ENCODE measurements around the gene PPP1R1C. TPM values are rescaled to one million over a fixed set of nuclear protein-coding genes. Genes with fewer than 3 reads are reported as not detected.

The PPP1R1C gene
- total and polyA plus RNA-seq, 7 donors: 0.18 to 1.1 (median 0.31) TPM; not detected in 1

DNA sequence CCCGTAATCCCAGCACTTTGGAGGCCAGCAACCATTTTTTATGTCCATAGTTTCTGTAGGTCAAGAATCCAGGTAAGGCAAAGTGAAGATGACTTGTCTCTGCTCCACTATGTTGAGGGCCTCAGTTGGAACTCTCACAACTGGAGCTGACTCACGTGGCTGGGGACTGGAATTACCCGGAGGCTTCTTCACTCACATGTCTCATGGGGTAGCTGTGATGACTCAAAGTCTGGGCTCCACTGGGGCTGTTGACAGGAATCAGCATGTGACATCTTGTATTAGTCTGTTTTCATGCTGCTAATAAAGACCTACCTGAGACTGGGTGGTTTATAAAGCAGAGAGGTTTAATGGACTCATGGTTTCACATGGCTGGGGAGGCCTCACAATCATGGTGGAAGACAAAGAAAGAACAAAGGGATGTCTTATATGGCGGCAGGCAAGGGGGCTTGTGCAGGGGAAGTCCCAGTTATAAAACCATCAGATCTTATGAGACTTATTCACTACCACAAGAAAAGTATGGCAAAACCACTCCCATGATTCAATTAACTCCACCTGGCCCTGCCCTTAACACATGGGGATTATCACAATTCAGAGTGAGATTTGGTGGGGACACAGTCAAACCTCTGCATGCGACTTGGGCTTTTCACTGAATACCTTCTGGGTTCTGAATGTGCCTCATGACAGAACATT lies 7.8 kb upstream of the PPP1R1C start:
- Histone ChIP-seq H3K4me1 (no peaks in the 10 kb centered on the region), H3K27me3 (ENCODE audit: insufficient read depth in 3 of 3, low read length in 2 of 3) (no peaks in the 10 kb centered on the region), H3K27ac (no peak overlapping the region), H3K4me3 (no peak overlapping the region), H3K36me3 (ENCODE audit: insufficient read depth in 1 of 2, low read depth in 1 of 2) (no peaks in the 10 kb centered on the region), H3K9me3 (no peaks in the 10 kb centered on the region)
- DNase-seq (no peak), ATAC-seq (peak in 1 of 4 donors; percentile 71)
- TF ChIP-seq, protein P1, sequence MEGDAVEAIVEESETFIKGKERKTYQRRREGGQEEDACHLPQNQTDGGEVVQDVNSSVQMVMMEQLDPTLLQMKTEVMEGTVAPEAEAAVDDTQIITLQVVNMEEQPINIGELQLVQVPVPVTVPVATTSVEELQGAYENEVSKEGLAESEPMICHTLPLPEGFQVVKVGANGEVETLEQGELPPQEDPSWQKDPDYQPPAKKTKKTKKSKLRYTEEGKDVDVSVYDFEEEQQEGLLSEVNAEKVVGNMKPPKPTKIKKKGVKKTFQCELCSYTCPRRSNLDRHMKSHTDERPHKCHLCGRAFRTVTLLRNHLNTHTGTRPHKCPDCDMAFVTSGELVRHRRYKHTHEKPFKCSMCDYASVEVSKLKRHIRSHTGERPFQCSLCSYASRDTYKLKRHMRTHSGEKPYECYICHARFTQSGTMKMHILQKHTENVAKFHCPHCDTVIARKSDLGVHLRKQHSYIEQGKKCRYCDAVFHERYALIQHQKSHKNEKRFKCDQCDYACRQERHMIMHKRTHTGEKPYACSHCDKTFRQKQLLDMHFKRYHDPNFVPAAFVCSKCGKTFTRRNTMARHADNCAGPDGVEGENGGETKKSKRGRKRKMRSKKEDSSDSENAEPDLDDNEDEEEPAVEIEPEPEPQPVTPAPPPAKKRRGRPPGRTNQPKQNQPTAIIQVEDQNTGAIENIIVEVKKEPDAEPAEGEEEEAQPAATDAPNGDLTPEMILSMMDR (IDR thresholded peaks at IDR 0.05): no peak
- 73 to 77% (median 77%) methylated on average over 5 of the region's 5 CpGs for WGBS, 3 donors
- intact Hi-C loops (cut with DNase I): no loop called here

- H3K27ac ChIP-seq: no peak overlapping the region
- intact Hi-C loops (cut with DNase I): no loop called here
- H3K9me3 ChIP-seq: no peaks in the 10 kb centered on the region
- H3K4me1 ChIP-seq: no peaks in the 10 kb centered on the region
- no peaks in the 10 kb centered on the region for H3K36me3 ChIP-seq (ENCODE audit: insufficient read depth in 1 of 2, low read depth in 1 of 2)
- 53 to 64% (median 60%) methylated on average over 2 of the region's 2 CpGs for WGBS, 3 donors
- H3K4me3 ChIP-seq: no peak overlapping the region
- no peaks in the 10 kb centered on the region for H3K27me3 ChIP-seq (ENCODE audit: insufficient read depth in 3 of 3, low read length in 2 of 3)
- ATAC-seq: peak in 1 of 4 donors; percentile 22
- no peak for DNase-seq
- TF ChIP-seq, protein P1 (IDR thresholded peaks at IDR 0.05): no peak
Measured at GRCh38 chr2:181978351-181979150, 7.1 kb upstream of the PPP1R1C start.

DNA sequence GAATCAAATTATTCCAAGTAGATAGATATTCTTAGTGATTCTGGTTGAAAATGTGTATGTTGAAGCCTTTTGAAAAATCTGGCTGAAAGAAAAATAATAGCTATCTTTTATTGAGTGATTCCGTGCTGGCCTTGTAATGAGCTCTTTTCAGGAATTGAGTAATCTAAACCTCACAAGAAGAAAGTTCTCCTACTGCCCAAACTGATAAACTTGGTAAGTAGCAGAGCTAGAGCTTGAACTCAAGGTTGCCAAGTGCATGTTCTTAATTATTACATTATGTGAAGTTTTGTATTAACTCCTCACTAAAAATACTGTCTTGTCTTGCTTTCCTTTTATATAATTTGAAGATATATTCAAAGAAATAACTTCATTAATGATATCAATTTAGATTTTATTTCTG lies 1.6 kb upstream of the PPP1R1C start:
- Histone ChIP-seq H3K27ac (no peak overlapping the region), H3K27me3 (ENCODE audit: insufficient read depth in 3 of 3, low read length in 2 of 3) (no peaks in the 10 kb centered on the region), H3K4me3 (no peak overlapping the region), H3K9me3 (no peaks in the 10 kb centered on the region), H3K4me1 (peaks cover 4% of the 10 kb centered on the region), H3K36me3 (ENCODE audit: insufficient read depth in 1 of 2, low read depth in 1 of 2) (no peaks in the 10 kb centered on the region)
- intact Hi-C loops (cut with DNase I): no loop called here
- TF ChIP-seq, protein P1 (IDR thresholded peaks at IDR 0.05): no peak
- ATAC-seq (no peak), DNase-seq (no peak)
- WGBS, 3 donors: 76 to 91% (median 77%) methylated on average over 1 of the region's 1 CpG

DNA sequence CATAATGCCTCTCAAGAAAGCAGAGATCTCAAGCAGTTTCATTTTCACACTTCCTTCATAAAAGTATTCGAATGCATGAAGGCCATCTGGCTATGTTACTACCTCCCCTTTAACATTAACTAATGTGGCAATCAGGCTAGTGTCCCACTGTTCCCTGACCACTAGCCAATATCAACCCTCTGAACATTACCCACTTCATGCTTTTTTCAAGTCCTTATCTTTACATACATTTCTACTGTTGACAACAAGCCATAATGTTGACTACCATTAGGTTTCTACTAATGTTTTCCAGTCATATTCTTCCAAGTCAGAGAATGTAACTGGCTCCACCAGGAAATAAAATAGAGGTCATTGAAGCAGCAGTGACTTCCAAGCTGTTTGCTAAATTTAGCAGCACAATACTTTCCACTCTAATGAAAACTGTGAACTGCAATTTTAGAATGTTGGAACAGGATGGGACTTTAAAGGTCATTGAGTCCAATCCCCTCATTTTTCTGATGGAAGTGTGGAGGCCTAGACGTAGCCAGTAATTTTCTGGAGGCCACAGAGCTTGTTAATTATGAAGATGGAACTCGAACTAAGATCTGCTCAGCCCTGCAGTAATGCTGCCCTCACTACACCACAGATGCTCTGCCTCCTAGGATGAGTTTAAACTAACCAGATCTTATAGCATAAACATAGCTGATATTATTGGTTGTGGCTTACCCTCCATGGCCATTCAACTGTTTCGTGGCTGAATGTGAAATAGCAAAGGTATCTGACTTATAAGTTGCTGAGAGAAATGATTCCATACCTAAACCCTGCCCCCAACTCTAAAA lies 630 bp upstream of the PPP1R1C start:
- no peaks in the 10 kb centered on the region for H3K36me3 ChIP-seq (ENCODE audit: insufficient read depth in 1 of 2, low read depth in 1 of 2)
- H3K4me1 ChIP-seq: peaks cover 4% of the 10 kb centered on the region
- H3K27me3 ChIP-seq (ENCODE audit: insufficient read depth in 3 of 3, low read length in 2 of 3): no peaks in the 10 kb centered on the region
- H3K27ac ChIP-seq: peak overlapping the region; percentile 1
- TF ChIP-seq, protein P1 (IDR thresholded peaks at IDR 0.05): no peak
- ATAC-seq (peak in 2 of 4 donors; percentile 27 to 51), DNase-seq (no peak)
- H3K9me3 ChIP-seq: no peaks in the 10 kb centered on the region
- WGBS, 3 donors: 33 to 44% (median 37%) methylated on average over 4 of the region's 4 CpGs
- no peak overlapping the region for H3K4me3 ChIP-seq
- intact Hi-C loops (cut with DNase I): no loop called here
